Pancreas (tissue), 10 donors: ENCODE data around the gene VWF. TPM values are rescaled to one million over a fixed set of nuclear protein-coding genes. Genes with fewer than 3 reads are reported as not detected.

ENCODE experiments used
- ATAC-seq, 4 donors: fragments of 200-7000 bp; cut with Tn5 transposase; one replicate each; pipeline versions ENCODE4 v1.8.0 to v1.9.1; 2020; ENCODE audit warnings: mild to moderate bottlenecking in 4 of 4, moderate library complexity in 4 of 4
- DNase-seq, 6 donors: peaks; one replicate each; pipeline ENCODE4 v3.0.0-alpha.2; 2020
- FAIRE-seq: peaks from 2 replicates; lab custom pipeline; 2012; peaks lifted over from hg19 to GRCh38; lab: Jason Lieb, UNC
- H3K27ac ChIP-seq, 4 donors: fragments of 200-600 bp; sonication (generic); 1 replicate in 3 of 4; 2 replicates in 1 of 4; pipeline versions ENCODE4 v1.5.0 to v1.8.0; 2020
- H3K27me3 ChIP-seq, 4 donors: fragments of 200-600 bp; one replicate each; pipeline ENCODE4 v1.8.0; 2021
- H3K36me3 ChIP-seq, 3 donors: fragments of 200-600 bp; sonication (generic) in 1 of 3; one replicate each; pipeline versions ENCODE4 v1.5.0 to v1.8.0; 2020 to 2021
- H3K4me1 ChIP-seq, 3 donors: fragments of 200-600 bp; one replicate each; pipeline ENCODE4 v1.8.0; 2021
- H3K4me3 ChIP-seq, 4 donors: fragments of 200-600 bp; sonication (generic) in 2 of 4; one replicate each; pipeline versions ENCODE4 v1.5.0 to v1.8.0; 2020 to 2021
- H3K9me3 ChIP-seq, 4 donors: fragments of 200-600 bp; one replicate each; pipeline ENCODE4 v1.8.0; 2021
- WGBS, 2 donors: extraction: QIAGEN DNeasy Blood & Tissue Kit; methylation state at CpG; one replicate each; pipeline ENCODE4 v1.1.7; 2013; 5-methylcytosine and 5-hydroxymethylcytosine counted together
- intact Hi-C, 3 donors: fragments of 100-400 bp; cut with DNase I; formaldehyde crosslinking; loops; one replicate each; pipeline versions ENCODE4 v1.11.1 to v1.14.2; 2022
- polyA plus RNA-seq, 2 donors: library from polyadenylated mRNA; stranded (reverse); fragments of 200-250 nt; gene quantifications; one replicate each; pipeline ENCODE4 v1.2.3, GENCODE V29; 2013
- total RNA-seq, 6 donors: library from RNA; stranded (reverse); fragmentation: NEBNext Ultra II Directional in 4 of 6; extraction: Animal tissue kit (Norgen Biotek cat#: 25700) in 4 of 6; gene quantifications; one replicate each; pipeline versions ENCODE4 v1.2.1 to v1.2.4, GENCODE V29; 2021 to 2023
- TF ChIP-seq, protein P1 (sequence below), 4 donors: fragments of 200-600 bp; sonication (generic) in 3 of 4; IDR thresholded peaks; one replicate each; pipeline versions ENCODE4 v1.5.0 to v1.8.0; 2021; ENCODE audit warnings: antibody characterized with exemption in 4 of 4
- donor health status: healthy with polysubstance abuse.
- donor health status: DM: no; HTN: no; CAD: no; lungs with moderate emphysema.
- donor health status: DM: no; HTN: no; CAD: no.
- donor health status: control.
- donor health status: control.
- donor health status: Bipolar disorder and iron deficiency.
- donor health status: DM: yes; HTN: yes; CAD: no.
- donor health status: DM: no; HTN: no; CAD: no.
- donor health status: DM: no; HTN: no; CAD: no.
- donor health status: DM: yes; HTN: yes; CAD: no.

VWF gene
- total and polyA plus RNA-seq, 8 donors, result 15.9 to 53.1 (median 29.1) TPM

DNA sequence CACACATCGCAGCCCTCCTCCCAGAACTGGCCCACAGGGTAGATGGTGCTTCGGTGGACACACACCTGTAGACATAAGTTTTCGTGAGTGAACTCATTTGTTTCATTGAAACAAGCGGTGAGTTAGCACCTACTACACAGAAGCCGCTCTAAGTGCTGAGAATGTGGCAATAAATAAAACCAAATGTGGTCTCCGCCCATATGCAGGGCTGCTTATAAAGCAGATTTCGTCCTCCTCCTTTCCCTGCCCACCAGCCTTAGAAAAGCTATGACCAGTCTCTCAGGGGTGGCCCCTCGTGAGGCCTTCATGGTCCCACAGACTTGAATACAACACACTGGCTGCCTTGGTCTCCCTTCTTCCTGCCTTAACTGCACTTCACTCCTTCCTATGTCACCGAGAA lies 148.3 kb downstream of the VWF start:
- no peaks in the 10 kb centered on the region for H3K4me1 ChIP-seq
- no peak for DNase-seq
- no peak for ATAC-seq
- no peaks in the 10 kb centered on the region for H3K27me3 ChIP-seq
- H3K9me3 ChIP-seq, result no peaks in the 10 kb centered on the region
- no peak for FAIRE-seq
- 70 to 73% methylated on average over 9 of the region's 9 CpGs for WGBS, 2 donors
- intact Hi-C loops, result no loop called here
- no peak overlapping the region for H3K4me3 ChIP-seq
- H3K36me3 ChIP-seq, result no peaks in the 10 kb centered on the region
- no peak overlapping the region for H3K27ac ChIP-seq
- TF ChIP-seq, protein P1, sequence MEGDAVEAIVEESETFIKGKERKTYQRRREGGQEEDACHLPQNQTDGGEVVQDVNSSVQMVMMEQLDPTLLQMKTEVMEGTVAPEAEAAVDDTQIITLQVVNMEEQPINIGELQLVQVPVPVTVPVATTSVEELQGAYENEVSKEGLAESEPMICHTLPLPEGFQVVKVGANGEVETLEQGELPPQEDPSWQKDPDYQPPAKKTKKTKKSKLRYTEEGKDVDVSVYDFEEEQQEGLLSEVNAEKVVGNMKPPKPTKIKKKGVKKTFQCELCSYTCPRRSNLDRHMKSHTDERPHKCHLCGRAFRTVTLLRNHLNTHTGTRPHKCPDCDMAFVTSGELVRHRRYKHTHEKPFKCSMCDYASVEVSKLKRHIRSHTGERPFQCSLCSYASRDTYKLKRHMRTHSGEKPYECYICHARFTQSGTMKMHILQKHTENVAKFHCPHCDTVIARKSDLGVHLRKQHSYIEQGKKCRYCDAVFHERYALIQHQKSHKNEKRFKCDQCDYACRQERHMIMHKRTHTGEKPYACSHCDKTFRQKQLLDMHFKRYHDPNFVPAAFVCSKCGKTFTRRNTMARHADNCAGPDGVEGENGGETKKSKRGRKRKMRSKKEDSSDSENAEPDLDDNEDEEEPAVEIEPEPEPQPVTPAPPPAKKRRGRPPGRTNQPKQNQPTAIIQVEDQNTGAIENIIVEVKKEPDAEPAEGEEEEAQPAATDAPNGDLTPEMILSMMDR (IDR thresholded peaks at IDR 0.05), result no peak

DNA sequence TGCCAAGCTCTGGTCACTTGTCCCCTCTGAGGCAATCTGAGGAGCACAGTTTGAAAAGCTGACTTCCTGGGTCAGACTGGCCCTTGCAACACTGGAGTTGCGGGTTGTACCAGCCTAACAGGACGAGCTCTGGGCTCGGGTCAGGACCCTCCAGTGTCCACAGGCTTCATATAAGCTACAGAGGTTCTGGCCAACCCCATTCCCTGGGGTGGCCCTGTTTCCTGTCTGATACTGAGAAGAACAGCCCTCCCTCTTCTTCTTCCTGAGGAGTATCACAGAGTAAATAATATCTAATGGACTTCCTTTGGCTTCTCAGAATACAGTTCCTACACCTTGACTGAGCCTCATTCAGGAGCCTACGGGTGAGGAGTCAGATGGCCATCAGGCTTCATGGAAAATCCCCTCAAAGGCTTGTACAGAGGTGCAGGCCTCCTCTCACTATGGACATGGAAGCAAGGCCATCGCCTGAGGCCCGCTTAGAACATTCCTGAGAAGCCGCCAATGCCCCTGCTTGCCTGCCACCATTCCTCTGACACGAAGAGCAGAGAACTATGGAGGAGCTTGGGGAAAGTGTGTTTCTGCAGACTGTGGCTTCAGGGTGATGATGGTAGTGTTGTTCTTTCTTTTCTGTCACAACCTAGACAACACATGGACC lies 150.9 kb downstream of the VWF start:
- H3K4me1 ChIP-seq, result no peaks in the 10 kb centered on the region
- no peaks in the 10 kb centered on the region for H3K36me3 ChIP-seq
- no peak overlapping the region for H3K27ac ChIP-seq
- DNase-seq, result no peak
- no peak for FAIRE-seq
- no peaks in the 10 kb centered on the region for H3K27me3 ChIP-seq
- TF ChIP-seq, protein P1 (IDR thresholded peaks at IDR 0.05), result no peak
- no peak overlapping the region for H3K4me3 ChIP-seq
- no peak for ATAC-seq
- H3K9me3 ChIP-seq, result no peaks in the 10 kb centered on the region
- intact Hi-C loops, result no loop called here
- 69 to 81% methylated on average over 8 of the region's 8 CpGs for WGBS, 2 donors

DNA sequence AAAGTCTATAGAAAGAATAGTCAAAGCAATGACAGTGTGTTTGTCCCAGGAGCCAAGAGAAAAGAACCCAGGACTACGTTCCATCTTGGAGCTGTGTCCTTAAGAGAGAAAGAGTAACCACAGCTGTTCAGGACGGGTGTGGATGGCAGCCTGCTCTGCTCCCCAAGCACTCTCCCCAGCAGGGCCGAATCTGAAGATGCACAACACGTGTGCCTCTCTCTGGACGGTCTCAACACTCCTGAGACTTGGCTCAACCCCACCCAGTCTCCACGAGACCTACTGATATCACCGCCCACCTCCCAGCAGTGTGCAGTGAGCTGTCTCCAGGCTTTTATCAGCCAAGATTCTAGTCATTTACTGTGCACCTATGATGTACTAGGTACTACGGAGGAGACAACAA lies 152.1 kb downstream of the VWF start:
- FAIRE-seq (no peak), ATAC-seq (no peak), DNase-seq (no peak)
- TF ChIP-seq, protein P1 (IDR thresholded peaks at IDR 0.05), result no peak
- Histone ChIP-seq H3K27ac (no peak overlapping the region), H3K4me3 (no peak overlapping the region), H3K4me1 (no peaks in the 10 kb centered on the region), H3K36me3 (no peaks in the 10 kb centered on the region), H3K27me3 (no peaks in the 10 kb centered on the region), H3K9me3 (no peaks in the 10 kb centered on the region)
- WGBS, 2 donors, result 47% methylated on average over 8 of the region's 8 CpGs
- intact Hi-C loops, result no loop called here

DNA sequence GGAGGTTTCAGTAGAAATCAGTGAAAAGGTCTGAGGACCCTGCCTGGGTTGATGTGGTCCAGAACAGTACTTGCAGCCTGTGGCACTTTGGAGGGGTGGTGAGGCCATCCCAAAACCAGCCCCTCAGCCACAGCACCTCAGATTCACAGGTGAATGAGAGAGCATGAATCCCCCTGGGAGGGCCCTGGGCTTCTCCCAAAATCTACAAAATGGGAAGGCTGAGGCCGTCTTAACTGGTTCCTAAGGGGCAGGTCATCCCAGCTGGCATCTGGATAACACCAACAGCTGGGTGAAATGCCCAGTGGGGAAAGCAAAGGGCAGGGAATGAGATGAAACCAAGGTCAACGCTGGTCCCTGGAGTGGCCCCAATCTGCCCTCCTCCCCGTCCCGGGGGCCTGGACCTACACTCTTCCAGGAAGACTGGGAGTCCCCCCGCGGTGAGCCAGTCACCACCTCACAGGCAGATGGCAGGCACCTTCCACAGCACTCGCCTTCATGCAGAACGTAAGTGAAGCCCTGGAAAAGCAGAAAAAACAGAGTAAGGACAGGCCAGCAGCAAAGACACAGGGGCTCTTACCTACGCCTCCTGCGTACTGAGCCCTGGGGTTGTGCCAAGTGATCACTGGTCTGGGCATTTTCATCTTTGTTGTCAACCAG lies 153.1 kb downstream of the VWF start:
- FAIRE-seq (no peak), DNase-seq (no peak), ATAC-seq (no peak)
- Histone ChIP-seq H3K4me1 (no peaks in the 10 kb centered on the region), H3K27me3 (no peaks in the 10 kb centered on the region), H3K36me3 (no peaks in the 10 kb centered on the region), H3K4me3 (no peak overlapping the region), H3K27ac (no peak overlapping the region), H3K9me3 (no peaks in the 10 kb centered on the region)
- intact Hi-C loops, result no loop called here
- TF ChIP-seq, protein P1 (IDR thresholded peaks at IDR 0.05), result no peak
- 68 to 69% methylated on average over 10 of the region's 10 CpGs for WGBS, 2 donors
